CD14-positive monocyte (primary cell): ENCODE data around the gene CAMK1. TPM values are rescaled to one million over a fixed set of nuclear protein-coding genes. Genes with fewer than 3 reads are reported as not detected.

Experiments used
- DNase-seq, 3 donors: peaks; one replicate each; pipeline ENCODE4 v3.0.0-alpha.2; 2011 to 2022
- H2AFZ ChIP-seq: 2 replicates; pipeline ENCODE4 v1.6.0; 2012; ENCODE audit warnings: mild to moderate bottlenecking, low read depth, low read length, inconsistent platforms; ENCODE audit not compliant: insufficient read depth, poor library complexity, severe bottlenecking
- H3K27ac ChIP-seq, 2 donors: 1 replicate in 1 of 2; 2 replicates in 1 of 2; pipeline ENCODE4 v1.5.1; 2012 to 2013; ENCODE audit warnings: low read length in 2 of 2, control low read depth in 1 of 2, inconsistent platforms in 1 of 2, low read depth in 1 of 2, mild to moderate bottlenecking in 1 of 2
- H3K27me3 ChIP-seq, 2 donors: one replicate each; pipeline versions ENCODE4 v1.6.0 to v1.6.1; 2011 to 2013; ENCODE audit warnings: low read length in 2 of 2; ENCODE audit not compliant: control insufficient read depth in 2 of 2, insufficient read depth in 2 of 2
- H3K36me3 ChIP-seq, 2 donors: replicated peaks in 1 of 2; 1 replicate in 1 of 2; 2 replicates in 1 of 2; pipeline versions ENCODE4 v1.5.1 to v1.6.1; 2012 to 2013; ENCODE audit warnings: low read length in 2 of 2, control low read depth in 1 of 2, inconsistent platforms in 1 of 2, mild to moderate bottlenecking in 1 of 2; ENCODE audit not compliant: insufficient read depth in 2 of 2, control insufficient read depth in 1 of 2
- H3K4me1 ChIP-seq, 2 donors: 1 replicate in 1 of 2; 2 replicates in 1 of 2; pipeline versions ENCODE4 v1.5.1 to v1.6.1; 2012 to 2013; ENCODE audit warnings: low read length in 2 of 2, control low read depth in 1 of 2, inconsistent platforms in 1 of 2, mild to moderate bottlenecking in 1 of 2, moderate library complexity in 1 of 2; ENCODE audit not compliant: insufficient read depth in 2 of 2, control insufficient read depth in 1 of 2
- H3K4me2 ChIP-seq: replicated peaks from 2 replicates; pipeline ENCODE3; 2012; ENCODE audit warnings: low read length, moderate library complexity, mild to moderate bottlenecking; ENCODE audit not compliant: poor library complexity, severe bottlenecking; ENCODE audit errors: extremely low read depth
- H3K4me3 ChIP-seq, 3 experiments: fragments of 200-600 bp in 1 of 3; sonication (generic) in 1 of 3; replicated peaks in 1 of 3; 1 replicate in 2 of 3; 2 replicates in 1 of 3; pipeline ENCODE4 v1.5.1; 2011 to 2013; ENCODE audit warnings: low read length in 3 of 3, mild to moderate bottlenecking in 3 of 3, control low read depth in 2 of 3, low read depth in 2 of 3, inconsistent platforms in 1 of 3, moderate library complexity in 1 of 3
- H3K79me2 ChIP-seq: 2 replicates; pipeline ENCODE4 v1.6.0; 2012; ENCODE audit warnings: mild to moderate bottlenecking, control low read depth, inconsistent platforms, low read length, moderate library complexity; ENCODE audit not compliant: insufficient read depth
- H3K9ac ChIP-seq: 2 replicates; pipeline ENCODE4 v1.6.0; 2017; ENCODE audit warnings: low read length, mild to moderate bottlenecking; ENCODE audit not compliant: insufficient read depth, poor library complexity, severe bottlenecking
- H3K9me3 ChIP-seq, 2 donors: replicated peaks in 1 of 2; 1 replicate in 1 of 2; 2 replicates in 1 of 2; pipeline versions ENCODE4 v1.5.1 to v1.6.1; 2012 to 2013; ENCODE audit warnings: low read length in 2 of 2, control low read depth in 1 of 2; ENCODE audit not compliant: control insufficient read depth in 1 of 2, insufficient read depth in 1 of 2
- H4K20me1 ChIP-seq: 2 replicates; pipeline ENCODE4 v1.6.0; 2012; ENCODE audit warnings: mild to moderate bottlenecking, low read length, control low read depth, moderate library complexity; ENCODE audit not compliant: insufficient read depth
- H3K27ac Mint-ChIP-seq, 7 donors: one replicate each; pipeline ENCODE4 v1.8.0; 2020; ENCODE audit warnings: mild to moderate bottlenecking in 7 of 7, mixed read lengths in 7 of 7, moderate library complexity in 6 of 7, inconsistent platforms in 2 of 7
- H3K27me3 Mint-ChIP-seq, 3 donors: one replicate each; pipeline ENCODE4 v1.8.0; 2021 to 2022; ENCODE audit warnings: low read depth in 3 of 3, mild to moderate bottlenecking in 3 of 3, mixed read lengths in 3 of 3, moderate library complexity in 3 of 3, inconsistent platforms in 1 of 3
- H3K36me3 Mint-ChIP-seq, 2 donors: one replicate each; pipeline ENCODE4 v1.8.0; 2020; ENCODE audit warnings: mixed read lengths in 2 of 2, inconsistent platforms in 1 of 2, mild to moderate bottlenecking in 1 of 2
- H3K4me1 Mint-ChIP-seq: one replicate; pipeline ENCODE4 v1.8.0; 2020; ENCODE audit warnings: mild to moderate bottlenecking, mixed read lengths
- H3K4me3 Mint-ChIP-seq, 2 donors: one replicate each; pipeline ENCODE4 v1.8.0; 2020; ENCODE audit warnings: mild to moderate bottlenecking in 2 of 2, mixed read lengths in 2 of 2, moderate library complexity in 1 of 2
- H3K9me3 Mint-ChIP-seq, 7 donors: one replicate each; pipeline ENCODE4 v1.8.0; 2020 to 2022; ENCODE audit warnings: mixed read lengths in 7 of 7, mild to moderate bottlenecking in 6 of 7, moderate library complexity in 6 of 7, inconsistent platforms in 2 of 7
- WGBS: methylation state at CpG from one replicate; pipeline ENCODE4 v1.1.5; 2013; ENCODE audit warnings: missing lambda C conversion rate; ENCODE audit not compliant: insufficient coverage; 5-methylcytosine and 5-hydroxymethylcytosine counted together
- intact Hi-C, 2 donors: fragments of 100-400 bp; cut with micrococcal nuclease; formaldehyde crosslinking; loops; one replicate each; pipeline versions ENCODE4 v1.15.0 to v1.15.1; 2023
- polyA plus RNA-seq, 3 donors: library from polyadenylated mRNA; depleted of rRNA in 1 of 3; unstranded in 2 of 3; stranded (reverse) in 1 of 3; fragments of 300-500 nt in 2 of 3; fragments of >200 nt in 1 of 3; fragmentation: Illumina TruSeq in 2 of 3; gene quantifications; 1 replicate in 2 of 3; 2 replicates in 1 of 3; pipeline ENCODE4 v1.2.3, GENCODE V29; 2012 to 2021
- TF ChIP-seq, protein P1 (sequence below): fragments of 200-600 bp; IDR thresholded peaks from one replicate; pipeline ENCODE4 v1.8.0; 2022; ENCODE audit warnings: antibody characterized with exemption, mild to moderate bottlenecking

Gene CAMK1
- polyA plus RNA-seq, 3 donors, result 106 to 137 (median 118) TPM

DNA sequence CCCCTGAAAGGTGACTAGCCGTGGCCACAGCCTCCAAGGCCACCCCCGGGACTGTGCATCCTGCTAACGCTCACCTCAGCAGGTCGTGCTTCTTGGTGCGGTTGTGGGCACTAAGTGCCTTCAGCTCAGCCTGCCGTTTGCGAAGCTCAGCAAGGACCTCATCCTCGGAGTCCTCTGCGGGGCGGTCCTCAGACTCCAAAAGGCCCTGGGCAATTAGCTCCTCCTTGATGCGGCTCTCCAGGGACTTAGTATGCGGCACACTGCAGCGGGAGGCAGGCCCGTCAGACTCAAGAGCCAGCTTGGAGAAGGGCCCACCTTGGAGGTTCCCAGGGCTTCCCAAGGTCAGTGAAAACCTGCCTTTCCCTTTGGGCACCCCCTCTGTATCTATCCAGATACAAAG lies 14.2 kb upstream of the CAMK1 start:
- Histone ChIP-seq H3K9me3 (no peaks in the 10 kb centered on the region), H3K9ac (no peak overlapping the region), H3K4me2 (no peak overlapping the region), H3K79me2 (peaks cover 7% of the 10 kb centered on the region), H3K4me1 (peaks cover 39% of the 10 kb centered on the region in 2 donors), H4K20me1 (no peaks in the 10 kb centered on the region), H3K36me3 (peaks cover 34 to 55% of the 10 kb centered on the region in 2 donors), H3K27ac (no peak overlapping the region), H3K4me3 (no peak overlapping the region), H3K27me3 (no peaks in the 10 kb centered on the region), H2AFZ (no peak overlapping the region)
- Mint-ChIP-seq H3K27me3 (no peaks in the 10 kb centered on the region), H3K9me3 (peaks cover 0 to 1% (median 0%) of the 10 kb centered on the region in 7 donors), H3K27ac (no peak overlapping the region), H3K4me3 (no peak overlapping the region), H3K4me1 (peaks cover 49% of the 10 kb centered on the region), H3K36me3 (peaks cover 46 to 72% of the 10 kb centered on the region in 2 donors)
- DNase-seq, result no peak
- TF ChIP-seq, protein P1, sequence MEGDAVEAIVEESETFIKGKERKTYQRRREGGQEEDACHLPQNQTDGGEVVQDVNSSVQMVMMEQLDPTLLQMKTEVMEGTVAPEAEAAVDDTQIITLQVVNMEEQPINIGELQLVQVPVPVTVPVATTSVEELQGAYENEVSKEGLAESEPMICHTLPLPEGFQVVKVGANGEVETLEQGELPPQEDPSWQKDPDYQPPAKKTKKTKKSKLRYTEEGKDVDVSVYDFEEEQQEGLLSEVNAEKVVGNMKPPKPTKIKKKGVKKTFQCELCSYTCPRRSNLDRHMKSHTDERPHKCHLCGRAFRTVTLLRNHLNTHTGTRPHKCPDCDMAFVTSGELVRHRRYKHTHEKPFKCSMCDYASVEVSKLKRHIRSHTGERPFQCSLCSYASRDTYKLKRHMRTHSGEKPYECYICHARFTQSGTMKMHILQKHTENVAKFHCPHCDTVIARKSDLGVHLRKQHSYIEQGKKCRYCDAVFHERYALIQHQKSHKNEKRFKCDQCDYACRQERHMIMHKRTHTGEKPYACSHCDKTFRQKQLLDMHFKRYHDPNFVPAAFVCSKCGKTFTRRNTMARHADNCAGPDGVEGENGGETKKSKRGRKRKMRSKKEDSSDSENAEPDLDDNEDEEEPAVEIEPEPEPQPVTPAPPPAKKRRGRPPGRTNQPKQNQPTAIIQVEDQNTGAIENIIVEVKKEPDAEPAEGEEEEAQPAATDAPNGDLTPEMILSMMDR, result no peak
- WGBS, result 99% methylated on average over 14 of the region's 14 CpGs
- intact Hi-C loops, result no loop called here

DNA sequence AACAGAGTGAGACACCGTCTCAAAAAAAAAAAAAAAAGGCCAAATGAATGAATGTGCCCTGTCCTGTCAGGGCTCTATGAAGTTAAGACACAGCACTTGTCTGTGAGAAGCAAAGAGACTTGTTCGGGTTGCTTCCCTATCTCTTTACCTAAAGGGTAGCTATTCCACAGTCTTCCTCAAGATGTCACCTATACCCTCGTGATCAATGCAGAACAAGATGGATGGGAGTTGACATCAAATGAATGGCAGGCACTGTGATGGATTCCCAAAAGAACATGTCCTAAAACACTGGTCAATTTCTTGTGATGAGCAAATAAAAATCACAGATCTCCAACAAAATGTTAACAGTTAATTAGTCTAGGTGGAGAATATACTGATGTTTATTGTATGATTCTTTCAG lies 13.0 kb upstream of the CAMK1 start:
- Mint-ChIP-seq H3K4me1 (peaks cover 59% of the 10 kb centered on the region), H3K9me3 (no peaks in the 10 kb centered on the region), H3K4me3 (no peak overlapping the region), H3K27ac (peak overlapping the region in 4 of 7 donors; percentile 11 to 83 (median 75)), H3K36me3 (peaks cover 44 to 62% of the 10 kb centered on the region in 2 donors), H3K27me3 (no peaks in the 10 kb centered on the region)
- Histone ChIP-seq H3K36me3 (peaks cover 31 to 49% of the 10 kb centered on the region in 2 donors), H2AFZ (no peak overlapping the region), H3K4me1 (peaks cover 51% of the 10 kb centered on the region in 2 donors), H3K4me2 (peak overlapping the region; percentile 41), H3K9ac (no peak overlapping the region), H3K9me3 (no peaks in the 10 kb centered on the region), H3K4me3 (no peak overlapping the region), H3K27me3 (no peaks in the 10 kb centered on the region), H3K27ac (peak overlapping the region in 1 of 2 donors; percentile 72), H3K79me2 (peaks cover 6% of the 10 kb centered on the region), H4K20me1 (no peaks in the 10 kb centered on the region)
- intact Hi-C loops, result no loop called here
- TF ChIP-seq, protein P1, result no peak
- WGBS, result 75% methylated on average over 1 of the region's 3 CpGs
- peak in 2 of 3 donors; percentile 20 to 27 for DNase-seq
